Muscle layer of duodenum (tissue), 2 donors: ENCODE results near the gene EYA2.

Experiments
- H3K27ac ChIP-seq: one replicate; pipeline ENCODE4 v1.7.0; 2013; ENCODE audit warnings: mild to moderate bottlenecking, low read length
- H3K27me3 ChIP-seq: one replicate; pipeline ENCODE4 v1.7.0; 2013; ENCODE audit warnings: low read depth, mild to moderate bottlenecking, control low read depth, low read length
- H3K36me3 ChIP-seq, 2 donors: one replicate each; pipeline ENCODE4 v1.7.0; 2013; ENCODE audit warnings: low read length in 2 of 2, control low read depth in 1 of 2, mild to moderate bottlenecking in 1 of 2; ENCODE audit not compliant: insufficient read depth in 2 of 2, control insufficient read depth in 1 of 2
- H3K4me1 ChIP-seq, 2 donors: one replicate each; pipeline ENCODE4 v1.7.0; 2013; ENCODE audit warnings: low read length in 2 of 2, mild to moderate bottlenecking in 2 of 2, control low read depth in 1 of 2, moderate library complexity in 1 of 2; ENCODE audit not compliant: insufficient read depth in 2 of 2, control insufficient read depth in 1 of 2
- H3K4me3 ChIP-seq, 2 donors: one replicate each; pipeline ENCODE4 v1.7.0; 2013; ENCODE audit warnings: low read length in 2 of 2, low read depth in 1 of 2, mild to moderate bottlenecking in 1 of 2
- H3K9me3 ChIP-seq, 2 donors: one replicate each; pipeline ENCODE4 v1.7.0; 2013; ENCODE audit warnings: low read length in 2 of 2, control low read depth in 1 of 2, mild to moderate bottlenecking in 1 of 2; ENCODE audit not compliant: control insufficient read depth in 1 of 2
- donor health status: healthy.

Gene EYA2

GRCh38 chr20:47061549-47061948 lies 166.9 kb downstream of the EYA2 start:
- H3K9me3 ChIP-seq: peaks cover 0 to 4% of the 10 kb centered on the region in 2 donors
- H3K27me3 ChIP-seq: no peaks in the 10 kb centered on the region
- no peak overlapping the region for H3K4me3 ChIP-seq
- no peaks in the 10 kb centered on the region for H3K4me1 ChIP-seq
- H3K27ac ChIP-seq: no peak overlapping the region
- no peaks in the 10 kb centered on the region for H3K36me3 ChIP-seq

DNA sequence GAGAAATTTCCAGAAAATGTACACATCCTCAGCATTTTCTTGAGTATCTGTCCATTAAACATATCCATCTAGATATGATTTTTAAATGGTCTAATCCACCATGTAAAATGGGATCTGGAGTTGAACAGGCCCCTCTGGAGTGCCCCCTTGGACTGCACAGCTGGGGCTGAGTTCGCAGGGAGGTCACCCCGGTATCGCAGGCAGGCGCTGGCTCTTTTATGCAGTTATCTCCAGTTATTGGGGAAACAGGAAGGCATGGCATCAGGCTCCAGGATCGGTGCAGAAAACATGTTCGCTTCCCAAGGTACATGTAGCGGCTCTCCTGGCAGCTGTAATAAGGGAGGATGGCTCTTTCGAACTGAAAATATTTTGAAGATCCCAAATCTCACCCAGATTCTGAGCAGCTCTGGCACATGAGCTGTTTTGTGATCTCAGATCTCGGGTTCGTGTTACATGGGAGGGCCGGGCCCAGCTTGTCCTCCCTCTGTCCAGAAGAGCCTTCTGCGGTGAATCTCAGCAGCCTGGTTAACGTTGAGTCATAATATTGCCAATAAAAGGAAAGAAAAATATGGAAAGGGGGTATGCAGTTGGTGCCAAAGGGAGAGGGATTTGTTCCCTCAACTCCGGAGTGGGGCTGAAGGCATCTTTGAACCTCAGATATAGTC lies 167.7 kb downstream of the EYA2 start:
- H3K9me3 ChIP-seq: peaks cover 4 to 6% of the 10 kb centered on the region in 2 donors
- no peaks in the 10 kb centered on the region for H3K4me1 ChIP-seq
- H3K27me3 ChIP-seq: no peaks in the 10 kb centered on the region
- no peak overlapping the region for H3K4me3 ChIP-seq
- no peaks in the 10 kb centered on the region for H3K36me3 ChIP-seq
- H3K27ac ChIP-seq: no peak overlapping the region

GRCh38 chr20:47063407-47063806 lies 168.8 kb downstream of the EYA2 start:
- Histone ChIP-seq H3K4me1 (no peaks in the 10 kb centered on the region), H3K27me3 (no peaks in the 10 kb centered on the region), H3K36me3 (no peaks in the 10 kb centered on the region), H3K9me3 (peaks cover 11 to 15% of the 10 kb centered on the region in 2 donors), H3K27ac (no peak overlapping the region), H3K4me3 (no peak overlapping the region)

DNA sequence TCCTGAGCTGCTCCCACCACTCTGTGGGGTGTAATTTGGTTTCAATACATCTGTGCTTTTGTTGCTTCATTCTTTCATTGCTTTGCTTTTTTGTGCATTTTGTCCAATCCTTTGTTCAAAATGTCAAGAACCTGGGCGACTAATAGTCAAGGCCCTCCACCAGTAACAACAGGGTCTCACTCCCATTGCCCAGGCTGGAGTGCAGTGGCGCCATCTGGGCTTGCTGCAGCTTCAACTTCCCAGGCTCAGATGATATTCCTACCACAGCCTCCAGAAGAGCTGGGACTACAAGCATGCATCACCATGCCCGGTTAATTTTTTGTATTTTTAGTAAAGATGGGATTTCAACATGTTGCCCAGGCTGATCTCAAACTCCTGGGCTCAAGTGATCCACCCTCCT lies 169.2 kb downstream of the EYA2 start:
- no peaks in the 10 kb centered on the region for H3K27me3 ChIP-seq
- peaks cover 15 to 19% of the 10 kb centered on the region in 2 donors for H3K9me3 ChIP-seq
- no peaks in the 10 kb centered on the region for H3K36me3 ChIP-seq
- no peak overlapping the region for H3K4me3 ChIP-seq
- no peak overlapping the region for H3K27ac ChIP-seq
- no peaks in the 10 kb centered on the region for H3K4me1 ChIP-seq

DNA sequence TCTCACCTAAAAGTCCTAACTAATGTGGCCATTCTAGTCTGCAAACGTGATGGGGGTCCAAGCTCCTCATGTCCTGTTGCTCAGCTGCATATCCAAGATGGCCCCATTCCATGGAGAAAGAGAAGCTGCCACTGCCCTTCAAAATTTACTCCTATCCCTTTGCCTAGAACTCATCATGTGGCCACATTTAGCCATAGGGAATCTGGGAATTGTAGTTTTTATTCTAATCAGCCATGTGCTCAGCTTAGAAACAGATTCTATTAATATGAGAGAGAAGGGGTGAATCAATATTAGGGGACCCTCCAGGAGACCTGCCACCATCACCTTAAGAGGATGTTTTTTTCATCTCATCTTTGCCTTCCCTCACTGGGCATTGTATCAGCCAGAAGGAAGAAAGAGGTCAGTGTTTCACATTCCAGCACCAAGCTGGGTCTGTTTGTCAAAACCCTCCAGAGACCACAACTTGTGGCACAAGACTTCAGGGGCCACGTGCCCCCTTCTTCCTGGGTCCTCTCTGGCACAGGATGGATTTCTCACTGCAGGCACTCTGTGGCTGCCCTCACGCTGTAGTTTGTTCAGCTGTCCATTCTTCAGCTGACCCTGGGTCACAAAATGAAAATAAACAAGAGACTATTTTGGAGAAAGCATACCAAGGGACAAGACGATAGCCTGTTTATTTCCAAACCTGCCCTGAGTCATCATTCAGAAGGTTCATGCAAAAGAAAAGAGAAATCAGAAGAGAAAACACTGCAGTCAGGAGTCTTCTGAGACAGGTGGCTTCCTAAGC lies 172.0 kb downstream of the EYA2 start:
- Histone ChIP-seq H3K36me3 (no peaks in the 10 kb centered on the region), H3K4me1 (no peaks in the 10 kb centered on the region), H3K27ac (no peak overlapping the region), H3K27me3 (no peaks in the 10 kb centered on the region), H3K9me3 (peaks cover 17 to 23% of the 10 kb centered on the region in 2 donors), H3K4me3 (peak overlapping the region in 1 of 2 donors; percentile 21)

DNA sequence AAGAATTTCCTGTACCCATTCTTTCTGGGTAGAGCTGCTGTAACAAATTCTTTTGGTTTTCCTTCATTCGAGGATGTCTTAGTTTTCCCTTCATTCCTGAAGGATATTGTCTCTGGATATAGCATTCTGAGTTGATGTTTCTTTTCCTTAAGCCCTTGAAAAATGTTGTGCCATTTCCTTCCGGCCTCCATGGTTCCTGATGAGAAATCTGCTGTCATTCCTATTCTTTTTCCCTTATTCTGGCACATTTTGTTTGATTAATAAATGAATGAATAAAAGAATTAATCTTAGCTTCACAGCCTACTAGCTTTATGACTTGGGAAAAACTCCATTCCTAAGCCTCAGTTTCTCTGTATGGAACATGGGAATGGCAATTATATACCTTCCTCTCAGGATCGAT lies 173.1 kb downstream of the EYA2 start:
- no peaks in the 10 kb centered on the region for H3K27me3 ChIP-seq
- peaks cover 17 to 23% of the 10 kb centered on the region in 2 donors for H3K9me3 ChIP-seq
- H3K36me3 ChIP-seq: no peaks in the 10 kb centered on the region
- H3K4me3 ChIP-seq: peak overlapping the region in 1 of 2 donors; percentile 33
- no peak overlapping the region for H3K27ac ChIP-seq
- no peaks in the 10 kb centered on the region for H3K4me1 ChIP-seq

- peaks cover 17 to 23% of the 10 kb centered on the region in 2 donors for H3K9me3 ChIP-seq
- H3K27ac ChIP-seq: no peak overlapping the region
- no peaks in the 10 kb centered on the region for H3K36me3 ChIP-seq
- no peaks in the 10 kb centered on the region for H3K4me1 ChIP-seq
- H3K4me3 ChIP-seq: no peak overlapping the region
- no peaks in the 10 kb centered on the region for H3K27me3 ChIP-seq
These were observed 175.5 kb downstream of the EYA2 start for GRCh38 chr20:47070176-47070575.

- H3K27me3 ChIP-seq: no peaks in the 10 kb centered on the region
- H3K36me3 ChIP-seq: no peaks in the 10 kb centered on the region
- H3K4me1 ChIP-seq: no peaks in the 10 kb centered on the region
- H3K27ac ChIP-seq: no peak overlapping the region
- peaks cover 13 to 23% of the 10 kb centered on the region in 2 donors for H3K9me3 ChIP-seq
- H3K4me3 ChIP-seq: no peak overlapping the region
These were observed 177.1 kb downstream of the EYA2 start for GRCh38 chr20:47071646-47072185.

DNA sequence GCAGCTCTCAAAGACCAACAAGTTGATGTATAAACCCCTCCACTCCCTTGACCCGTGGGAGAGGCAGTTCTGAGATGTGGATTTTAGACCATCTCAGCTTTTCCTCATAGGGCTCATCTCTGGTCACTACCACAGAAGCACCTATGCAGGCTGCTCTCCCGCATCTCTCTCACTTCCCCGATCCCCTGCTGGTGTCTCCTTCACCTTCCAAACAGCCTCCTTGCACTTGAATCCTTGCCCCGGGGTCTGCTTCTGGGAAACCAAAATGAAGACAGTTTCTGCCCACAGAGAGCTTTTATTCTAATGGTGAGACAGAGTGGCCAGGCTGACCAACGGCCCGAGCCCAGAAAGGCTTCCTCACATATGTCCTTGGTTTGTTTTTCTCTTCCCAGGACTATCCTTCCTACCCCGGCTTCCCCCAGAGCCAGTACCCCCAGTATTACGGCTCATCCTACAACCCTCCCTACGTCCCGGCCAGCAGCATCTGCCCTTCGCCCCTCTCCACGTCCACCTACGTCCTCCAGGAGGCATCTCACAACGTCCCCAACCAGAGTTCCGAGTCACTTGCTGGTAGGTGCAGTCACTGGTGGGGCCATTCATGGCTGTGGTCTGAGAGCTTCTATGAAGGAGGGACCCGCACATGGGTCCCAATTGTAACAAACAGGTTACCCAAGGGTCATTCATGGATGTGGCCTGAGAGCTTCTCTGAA lies 179.3 kb downstream of the EYA2 start:
- Histone ChIP-seq H3K27ac (no peak overlapping the region), H3K27me3 (no peaks in the 10 kb centered on the region), H3K36me3 (no peaks in the 10 kb centered on the region), H3K4me3 (no peak overlapping the region), H3K4me1 (no peaks in the 10 kb centered on the region), H3K9me3 (peaks cover under 1 to 7% of the 10 kb centered on the region in 2 donors)

- peaks cover 3 to 4% of the 10 kb centered on the region in 2 donors for H3K9me3 ChIP-seq
- H3K27ac ChIP-seq: no peak overlapping the region
- H3K36me3 ChIP-seq: no peaks in the 10 kb centered on the region
- H3K27me3 ChIP-seq: no peaks in the 10 kb centered on the region
- no peak overlapping the region for H3K4me3 ChIP-seq
- H3K4me1 ChIP-seq: no peaks in the 10 kb centered on the region
These were observed 180.6 kb downstream of the EYA2 start for GRCh38 chr20:47075263-47075662.

GRCh38 chr20:47079047-47079446 lies 184.4 kb downstream of the EYA2 start:
- Histone ChIP-seq H3K27ac (no peak overlapping the region), H3K27me3 (no peaks in the 10 kb centered on the region), H3K4me1 (no peaks in the 10 kb centered on the region), H3K36me3 (no peaks in the 10 kb centered on the region), H3K9me3 (peaks cover 3 to 4% of the 10 kb centered on the region in 2 donors), H3K4me3 (no peak overlapping the region)
